Fibroblast of lung (primary cell): ENCODE data around the gene UPF3A.

Experiments used
- EZH2 ChIP-seq: IDR thresholded peaks from 2 replicates; pipeline ENCODE4 v1.5.1; 2012; ENCODE audit warnings: low read length, control low read depth, mild to moderate bottlenecking; ENCODE audit errors: missing control alignments
- TF ChIP-seq, protein P1 (sequence below), 2 donors: IDR thresholded peaks in 1 of 2; conservative IDR thresholded peaks in 1 of 2; 1 replicate in 1 of 2; 2 replicates in 1 of 2; pipeline ENCODE4 v1.5.1; 2011 to 2012; ENCODE audit warnings: low read length in 2 of 2, control low read depth in 1 of 2, inconsistent platforms in 1 of 2, low read depth in 1 of 2, mild to moderate bottlenecking in 1 of 2

- TF ChIP-seq, protein P1, sequence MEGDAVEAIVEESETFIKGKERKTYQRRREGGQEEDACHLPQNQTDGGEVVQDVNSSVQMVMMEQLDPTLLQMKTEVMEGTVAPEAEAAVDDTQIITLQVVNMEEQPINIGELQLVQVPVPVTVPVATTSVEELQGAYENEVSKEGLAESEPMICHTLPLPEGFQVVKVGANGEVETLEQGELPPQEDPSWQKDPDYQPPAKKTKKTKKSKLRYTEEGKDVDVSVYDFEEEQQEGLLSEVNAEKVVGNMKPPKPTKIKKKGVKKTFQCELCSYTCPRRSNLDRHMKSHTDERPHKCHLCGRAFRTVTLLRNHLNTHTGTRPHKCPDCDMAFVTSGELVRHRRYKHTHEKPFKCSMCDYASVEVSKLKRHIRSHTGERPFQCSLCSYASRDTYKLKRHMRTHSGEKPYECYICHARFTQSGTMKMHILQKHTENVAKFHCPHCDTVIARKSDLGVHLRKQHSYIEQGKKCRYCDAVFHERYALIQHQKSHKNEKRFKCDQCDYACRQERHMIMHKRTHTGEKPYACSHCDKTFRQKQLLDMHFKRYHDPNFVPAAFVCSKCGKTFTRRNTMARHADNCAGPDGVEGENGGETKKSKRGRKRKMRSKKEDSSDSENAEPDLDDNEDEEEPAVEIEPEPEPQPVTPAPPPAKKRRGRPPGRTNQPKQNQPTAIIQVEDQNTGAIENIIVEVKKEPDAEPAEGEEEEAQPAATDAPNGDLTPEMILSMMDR (conservative IDR thresholded peaks at IDR 0.05 in 1 of 2, IDR thresholded peaks at IDR 0.05 in 1 of 2; ENCODE audit: low read depth in 1 of 2, low read length in 2 of 2): no peak
- no peak for TF ChIP-seq EZH2
Measured at GRCh38 chr13:114244637-114245036, 36.8 kb upstream of the UPF3A start.
